Gastroesophageal sphincter (tissue), 4 donors: Measurements from ENCODE around the gene SGSM1. TPM values are rescaled to one million over a fixed set of nuclear protein-coding genes. Genes with fewer than 3 reads are reported as not detected.
A peak's percentile ranks its signal among the peaks of the same experiment; 100 is the strongest.

Experiments used
- ATAC-seq: fragments of 150-250 bp; one replicate; pipeline ENCODE4 v1.9.1; 2016; ENCODE audit warnings: mild to moderate bottlenecking, moderate library complexity
- H3K27ac ChIP-seq, 4 donors: fragments of 200-600 bp; sonication (generic) in 3 of 4; 1 replicate in 3 of 4; 2 replicates in 1 of 4; pipeline ENCODE4 v1.5.1; 2016 to 2019
- H3K27me3 ChIP-seq: fragments of 200-600 bp; sonication (generic); one replicate; pipeline ENCODE4 v1.5.1; 2019
- H3K36me3 ChIP-seq, 2 donors: fragments of 200-600 bp; sonication (generic); one replicate each; pipeline ENCODE4 v1.5.1; 2019; ENCODE audit warnings: control low read depth in 1 of 2
- H3K4me1 ChIP-seq, 3 donors: fragments of 200-600 bp; sonication (generic); 1 replicate in 2 of 3; 2 replicates in 1 of 3; pipeline ENCODE4 v1.5.1; 2016 to 2019; ENCODE audit warnings: control low read depth in 2 of 3
- H3K4me3 ChIP-seq, 2 donors: fragments of 200-600 bp; sonication (generic); one replicate each; pipeline ENCODE4 v1.5.1; 2019; ENCODE audit warnings: mild to moderate bottlenecking in 1 of 2, moderate library complexity in 1 of 2
- H3K9me3 ChIP-seq, 3 donors: fragments of 200-600 bp; sonication (generic); one replicate each; pipeline ENCODE4 v1.5.1; 2017 to 2019; ENCODE audit warnings: control low read depth in 2 of 3
- CTCF ChIP-seq, 4 experiments: fragments of 200-600 bp in 2 of 4; fragments of 450-650 bp in 2 of 4; sonication (generic) in 1 of 4; IDR thresholded peaks; one replicate each; pipeline ENCODE4 v1.5.1; 2017 to 2019; ENCODE audit warnings: antibody characterized with exemption in 4 of 4, mild to moderate bottlenecking in 2 of 4, moderate library complexity in 2 of 4
- EP300 ChIP-seq: sonication (generic); formaldehyde crosslinking; IDR thresholded peaks from one replicate; pipeline ENCODE4 v1.6.1; 2017; ENCODE audit warnings: antibody characterized with exemption, mild to moderate bottlenecking
- POLR2A ChIP-seq, 2 donors: fragments of 450-650 bp; IDR thresholded peaks; one replicate each; pipeline ENCODE4 v1.6.1; 2017; ENCODE audit warnings: antibody characterized with exemption in 2 of 2, mild to moderate bottlenecking in 2 of 2, moderate library complexity in 1 of 2
- POLR2AphosphoS5 ChIP-seq: sonication (generic); formaldehyde crosslinking; IDR thresholded peaks from one replicate; pipeline ENCODE4 v1.6.1; 2017; ENCODE audit warnings: antibody characterized with exemption
- WGBS, 2 donors: methylation state at CpG; one replicate each; pipeline ENCODE4 v1.1.5; 2018; ENCODE audit warnings: low coverage in 1 of 2; 5-methylcytosine and 5-hydroxymethylcytosine counted together
- small RNA-seq, 4 donors: library from RNA; depleted of rRNA; stranded (forward); fragments of <200 nt; gene quantifications; one replicate each; pipeline ENCODE3, GENCODE V24; 2016
- total RNA-seq, 4 donors: library from RNA; depleted of rRNA; stranded (reverse); fragments of >200 nt; gene quantifications; one replicate each; pipeline ENCODE4 v1.1.0, GENCODE V29; 2016

SGSM1 gene
- total RNA-seq, 4 donors from 2014 or later: 1.8 to 4.2 (median 2.4) TPM

- Histone ChIP-seq H3K4me1 (peaks cover 0 to 32% (median 16%) of the 10 kb centered on the region in 3 donors), H3K36me3 (no peaks in the 10 kb centered on the region), H3K27me3 (no peaks in the 10 kb centered on the region), H3K4me3 (no peak overlapping the region), H3K27ac (no peak overlapping the region), H3K9me3 (no peaks in the 10 kb centered on the region)
- ATAC-seq: no peak
- WGBS, 2 donors: 81 to 92% methylated on average over 3 to 4 of the region's 6 CpGs
- TF ChIP-seq EP300: no peak
- no peak for TF ChIP-seq CTCF (IDR thresholded peaks at IDR 0.05)
- no peak for TF ChIP-seq POLR2AphosphoS5
These were observed 167.9 kb downstream of the SGSM1 start for GRCh38 chr22:24973872-24974271.

GRCh38 chr22:24975125-24975640 is 169.2 kb downstream of the SGSM1 start:
- 67 to 72% methylated on average over 3 of the region's 5 CpGs for WGBS, 2 donors
- H3K4me1 ChIP-seq: peaks cover 0 to 32% (median 16%) of the 10 kb centered on the region in 3 donors
- no peaks in the 10 kb centered on the region for H3K9me3 ChIP-seq
- TF ChIP-seq POLR2A (IDR thresholded peaks at IDR 0.05) (no peak), EP300 (no peak), CTCF (IDR thresholded peaks at IDR 0.05) (no peak), POLR2AphosphoS5 (no peak)
- no peaks in the 10 kb centered on the region for H3K36me3 ChIP-seq
- peak overlapping the region in 2 of 4 donors; percentile 82 to 83 for H3K27ac ChIP-seq
- H3K27me3 ChIP-seq: no peaks in the 10 kb centered on the region
- ATAC-seq: no peak
- no peak overlapping the region for H3K4me3 ChIP-seq

GRCh38 chr22:24975813-24976341 is 169.9 kb downstream of the SGSM1 start:
- WGBS, 2 donors: 17% methylated on average over 1 of the region's 11 CpGs; no CpG with 5 or more reads in 1 of the 2 donors
- Histone ChIP-seq H3K36me3 (no peaks in the 10 kb centered on the region), H3K4me1 (peaks cover 0 to 32% (median 16%) of the 10 kb centered on the region in 3 donors), H3K27ac (peak overlapping the region; percentile 3 to 83 (median 82)), H3K27me3 (no peaks in the 10 kb centered on the region), H3K4me3 (peak overlapping the region in 1 of 2 donors; percentile 15), H3K9me3 (no peaks in the 10 kb centered on the region)
- TF ChIP-seq POLR2A (IDR thresholded peaks at IDR 0.05) (no peak), POLR2AphosphoS5 (peak; percentile 9), CTCF (IDR thresholded peaks at IDR 0.05) (no peak), EP300 (no peak)
- peak; percentile 65 for ATAC-seq

GRCh38 chr22:24976442-24977218 is 170.6 kb downstream of the SGSM1 start:
- Histone ChIP-seq H3K4me3 (peak overlapping the region in 1 of 2 donors; percentile 15), H3K27me3 (no peaks in the 10 kb centered on the region), H3K36me3 (no peaks in the 10 kb centered on the region), H3K4me1 (peaks cover 0 to 36% (median 16%) of the 10 kb centered on the region in 3 donors), H3K27ac (peak overlapping the region; percentile 3 to 83 (median 82)), H3K9me3 (no peaks in the 10 kb centered on the region)
- WGBS, 2 donors: 25 to 33% methylated on average over 2 to 4 of the region's 18 CpGs
- ATAC-seq: no peak
- TF ChIP-seq EP300 (no peak), POLR2A (IDR thresholded peaks at IDR 0.05) (no peak)

Small RNA genes within 50 kb of the gene (small RNA-seq; reads per million reads assigned to genes)
- 0 reads per million in 4 donors for gene RF00275

Other genes with a start within 250 kb of the SGSM1 start
- gene LRRC75B, start 213.1 kb upstream of the SGSM1 start, total RNA-seq: 10 to 100 TPM in 2 of 4 donors, 1 to 10 TPM in 2; 8.5 to 21.2 (median 14.8) TPM
- 1 to 10 TPM in 3 of 4 donors, under 1 TPM in 1; 0.47 to 5.0 (median 3.7) TPM for gene GGT1, start 203.0 kb upstream of the SGSM1 start, total RNA-seq
- gene PIWIL3, start 31.5 kb upstream of the SGSM1 start, total RNA-seq: not detected
- 1 to 10 TPM in 1 of 4 donors, not detected in 3; 2.9 TPM for gene LHFPL7, start 140.5 kb downstream of the SGSM1 start, total RNA-seq
- 10 to 100 TPM; 20.9 to 41.8 (median 28.4) TPM for gene KIAA1671, start 146.5 kb downstream of the SGSM1 start, total RNA-seq